NCI-H2029 treated with DMSO at 0.1 percent for 48 hours (cell line): ENCODE measurements around the gene CLASP1.
"Not testable (repeated sequence)": the region's sequence is repeated elsewhere in the genome, so short reads cannot be mapped to it uniquely, and the experiment has no call there.

Source experiments
- DNase-seq: peaks from one replicate; lab custom pipeline; 2025; lab: John Stamatoyannopoulos, UW

Gene CLASP1

GRCh38 chr2:121419081-121419699 is 230.1 kb downstream of the CLASP1 start:
- no peak for DNase-seq

GRCh38 chr2:121418494-121419058 is 230.7 kb downstream of the CLASP1 start:
- DNase-seq, result no peak

GRCh38 chr2:121417826-121418225 is 231.4 kb downstream of the CLASP1 start:
- no peak for DNase-seq

GRCh38 chr2:121415727-121416126 is 233.5 kb downstream of the CLASP1 start:
- no peak for DNase-seq

- DNase-seq, result no peak
These were observed 236.9 kb downstream of the CLASP1 start for GRCh38 chr2:121412349-121412748.

- no peak for DNase-seq
These were observed 239.3 kb downstream of the CLASP1 start for GRCh38 chr2:121409966-121410365.

GRCh38 chr2:121409388-121409787 is 239.9 kb downstream of the CLASP1 start:
- DNase-seq, result no peak

GRCh38 chr2:121408641-121409040 is 240.6 kb downstream of the CLASP1 start:
- DNase-seq, result no peak

- DNase-seq, result no peak
These were observed 244.0 kb downstream of the CLASP1 start for GRCh38 chr2:121405233-121405632.

GRCh38 chr2:121400201-121400600 is 249.1 kb downstream of the CLASP1 start:
- no peak for DNase-seq

GRCh38 chr2:121398853-121399252 is 250.4 kb downstream of the CLASP1 start:
- DNase-seq, result no peak

- DNase-seq, result no peak
These were observed 259.1 kb downstream of the CLASP1 start for GRCh38 chr2:121390082-121390692.

- no peak for DNase-seq
These were observed 260.9 kb downstream of the CLASP1 start for GRCh38 chr2:121388371-121388770.

GRCh38 chr2:121387591-121388325 is 261.5 kb downstream of the CLASP1 start:
- no peak for DNase-seq

- DNase-seq, result no peak
These were observed 262.6 kb downstream of the CLASP1 start for GRCh38 chr2:121386707-121387106.

GRCh38 chr2:121386102-121386501 is 263.2 kb downstream of the CLASP1 start:
- DNase-seq, result no peak

GRCh38 chr2:121382744-121383143 is 266.5 kb downstream of the CLASP1 start:
- no peak for DNase-seq

GRCh38 chr2:121377646-121378045 is 271.6 kb downstream of the CLASP1 start:
- no peak for DNase-seq

- no peak for DNase-seq
These were observed 272.6 kb downstream of the CLASP1 start for GRCh38 chr2:121376535-121377250.

- DNase-seq, result no peak
These were observed 273.6 kb downstream of the CLASP1 start for GRCh38 chr2:121375621-121376159.

- DNase-seq, result not testable (repeated sequence)
These were observed 274.7 kb downstream of the CLASP1 start for GRCh38 chr2:121374412-121375075.
